ENCODE measurements around the gene IRF4.

IRF4 gene

GRCh38 chr6:428047-428603, 36.6 kb downstream of the IRF4 start (continued):
- TF ChIP-seq, protein P1, sequence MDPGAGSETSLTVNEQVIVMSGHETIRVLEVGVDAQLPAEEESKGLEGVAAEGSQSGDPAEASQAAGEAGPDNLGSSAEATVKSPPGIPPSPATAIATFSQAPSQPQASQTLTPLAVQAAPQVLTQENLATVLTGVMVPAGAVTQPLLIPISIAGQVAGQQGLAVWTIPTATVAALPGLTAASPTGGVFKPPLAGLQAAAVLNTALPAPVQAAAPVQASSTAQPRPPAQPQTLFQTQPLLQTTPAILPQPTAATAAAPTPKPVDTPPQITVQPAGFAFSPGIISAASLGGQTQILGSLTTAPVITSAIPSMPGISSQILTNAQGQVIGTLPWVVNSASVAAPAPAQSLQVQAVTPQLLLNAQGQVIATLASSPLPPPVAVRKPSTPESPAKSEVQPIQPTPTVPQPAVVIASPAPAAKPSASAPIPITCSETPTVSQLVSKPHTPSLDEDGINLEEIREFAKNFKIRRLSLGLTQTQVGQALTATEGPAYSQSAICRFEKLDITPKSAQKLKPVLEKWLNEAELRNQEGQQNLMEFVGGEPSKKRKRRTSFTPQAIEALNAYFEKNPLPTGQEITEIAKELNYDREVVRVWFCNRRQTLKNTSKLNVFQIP (CRISPR knock-in tag; IDR thresholded peaks at IDR 0.05; ENCODE audit: borderline replicate concordance, low read depth) = no peak
- TF ChIP-seq TOX (CRISPR knock-in tag; IDR thresholded peaks at IDR 0.05; ENCODE audit: borderline replicate concordance) (no peak), CSDC2 (CRISPR knock-in tag; IDR thresholded peaks at IDR 0.05) (no peak), ARNTL (CRISPR knock-in tag; IDR thresholded peaks at IDR 0.05; ENCODE audit: borderline replicate concordance, low read depth) (no peak)

DNA sequence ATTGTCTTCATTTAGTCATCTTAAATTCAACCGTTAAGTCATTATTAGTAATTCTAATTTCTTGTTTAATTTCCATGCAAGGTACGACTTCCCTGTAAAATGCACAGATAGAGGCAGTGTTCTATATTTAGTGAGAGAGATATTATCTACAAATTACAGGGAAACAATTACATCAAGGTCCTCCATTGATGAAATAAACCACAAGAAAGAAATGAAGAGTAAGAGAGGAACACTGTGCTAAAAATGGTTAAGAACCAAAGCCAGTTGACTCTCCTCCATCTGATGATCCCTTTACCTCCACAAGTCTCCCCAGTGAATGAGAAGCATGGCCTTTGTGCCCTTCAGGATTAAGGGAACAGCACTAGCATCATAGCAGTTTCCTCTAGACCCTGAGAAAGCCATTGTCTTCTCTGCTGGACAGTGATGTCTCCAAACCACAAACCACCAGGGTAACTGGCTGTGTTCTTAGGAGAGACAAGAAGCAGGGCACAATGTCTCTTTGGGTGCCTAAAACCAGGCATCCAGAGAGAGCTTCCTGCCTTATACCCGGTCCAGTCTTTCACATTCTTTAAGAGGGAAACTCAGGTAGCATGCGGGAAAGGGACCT, 38.1 kb downstream of the IRF4 start:
- ATAC-seq = no peak

DNA sequence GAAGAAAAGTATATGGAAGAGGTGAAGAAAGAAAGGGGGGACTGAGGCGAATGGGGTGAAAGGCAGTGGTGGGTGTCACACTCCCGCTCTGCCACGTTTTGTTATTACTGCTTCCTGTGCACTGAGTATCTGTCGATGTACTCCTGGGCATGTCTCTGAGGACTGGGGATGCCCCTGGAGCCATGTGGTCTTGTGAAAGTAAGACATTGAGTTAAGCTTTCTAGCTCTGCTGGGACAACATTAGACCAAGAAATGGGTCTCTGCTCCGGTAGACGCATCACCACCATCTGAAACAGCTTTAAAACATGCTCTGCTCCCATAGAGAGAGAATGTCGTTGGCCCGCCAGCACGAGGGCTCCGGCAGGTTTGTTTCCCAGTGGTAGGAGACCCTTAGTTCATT, 40.0 kb downstream of the IRF4 start:
- no peak for ATAC-seq
- TF ChIP-seq, protein P2, sequence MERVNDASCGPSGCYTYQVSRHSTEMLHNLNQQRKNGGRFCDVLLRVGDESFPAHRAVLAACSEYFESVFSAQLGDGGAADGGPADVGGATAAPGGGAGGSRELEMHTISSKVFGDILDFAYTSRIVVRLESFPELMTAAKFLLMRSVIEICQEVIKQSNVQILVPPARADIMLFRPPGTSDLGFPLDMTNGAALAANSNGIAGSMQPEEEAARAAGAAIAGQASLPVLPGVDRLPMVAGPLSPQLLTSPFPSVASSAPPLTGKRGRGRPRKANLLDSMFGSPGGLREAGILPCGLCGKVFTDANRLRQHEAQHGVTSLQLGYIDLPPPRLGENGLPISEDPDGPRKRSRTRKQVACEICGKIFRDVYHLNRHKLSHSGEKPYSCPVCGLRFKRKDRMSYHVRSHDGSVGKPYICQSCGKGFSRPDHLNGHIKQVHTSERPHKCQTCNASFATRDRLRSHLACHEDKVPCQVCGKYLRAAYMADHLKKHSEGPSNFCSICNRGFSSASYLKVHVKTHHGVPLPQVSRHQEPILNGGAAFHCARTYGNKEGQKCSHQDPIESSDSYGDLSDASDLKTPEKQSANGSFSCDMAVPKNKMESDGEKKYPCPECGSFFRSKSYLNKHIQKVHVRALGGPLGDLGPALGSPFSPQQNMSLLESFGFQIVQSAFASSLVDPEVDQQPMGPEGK (CRISPR knock-in tag; IDR thresholded peaks at IDR 0.05; ENCODE audit: borderline replicate concordance) = no peak
- TF ChIP-seq PPARA (CRISPR knock-in tag; IDR thresholded peaks at IDR 0.05; ENCODE audit: borderline replicate concordance) (no peak), BACH2 (CRISPR knock-in tag; IDR thresholded peaks at IDR 0.05; ENCODE audit: borderline replicate concordance) (no peak), ZNF565 (CRISPR knock-in tag; conservative IDR thresholded peaks at IDR 0.05; ENCODE audit: low read depth) (no peak), TCF4 (CRISPR knock-in tag; IDR thresholded peaks at IDR 0.05; ENCODE audit: borderline replicate concordance) (no peak), ZNF8 (CRISPR knock-in tag; IDR thresholded peaks at IDR 0.05) (no peak), ZFP30 (CRISPR knock-in tag; IDR thresholded peaks at IDR 0.05) (no peak), SNAI2 (CRISPR knock-in tag; IDR thresholded peaks at IDR 0.05) (no peak), OSR1 (CRISPR knock-in tag; IDR thresholded peaks at IDR 0.05) (no peak), ZNF70 (CRISPR knock-in tag; IDR thresholded peaks at IDR 0.05) (no peak), ARNTL (CRISPR knock-in tag; IDR thresholded peaks at IDR 0.05; ENCODE audit: borderline replicate concordance, low read depth) (no peak), ZFP3 (CRISPR knock-in tag; IDR thresholded peaks at IDR 0.05) (no peak), RARB (CRISPR knock-in tag; IDR thresholded peaks at IDR 0.05) (no peak), ZC3H10 (CRISPR knock-in tag; IDR thresholded peaks at IDR 0.05) (no peak), ESRRG (CRISPR knock-in tag; IDR thresholded peaks at IDR 0.05) (no peak)
- TF ChIP-seq, protein P1 (CRISPR knock-in tag; IDR thresholded peaks at IDR 0.05; ENCODE audit: borderline replicate concordance, low read depth) = no peak
- TF ChIP-seq, protein P3, sequence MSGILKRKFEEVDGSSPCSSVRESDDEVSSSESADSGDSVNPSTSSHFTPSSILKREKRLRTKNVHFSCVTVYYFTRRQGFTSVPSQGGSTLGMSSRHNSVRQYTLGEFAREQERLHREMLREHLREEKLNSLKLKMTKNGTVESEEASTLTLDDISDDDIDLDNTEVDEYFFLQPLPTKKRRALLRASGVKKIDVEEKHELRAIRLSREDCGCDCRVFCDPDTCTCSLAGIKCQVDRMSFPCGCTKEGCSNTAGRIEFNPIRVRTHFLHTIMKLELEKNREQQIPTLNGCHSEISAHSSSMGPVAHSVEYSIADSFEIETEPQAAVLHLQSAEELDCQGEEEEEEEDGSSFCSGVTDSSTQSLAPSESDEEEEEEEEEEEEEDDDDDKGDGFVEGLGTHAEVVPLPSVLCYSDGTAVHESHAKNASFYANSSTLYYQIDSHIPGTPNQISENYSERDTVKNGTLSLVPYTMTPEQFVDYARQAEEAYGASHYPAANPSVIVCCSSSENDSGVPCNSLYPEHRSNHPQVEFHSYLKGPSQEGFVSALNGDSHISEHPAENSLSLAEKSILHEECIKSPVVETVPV (CRISPR knock-in tag; IDR thresholded peaks at IDR 0.05) = no peak

More for the DNA sequence above, 38.1 kb downstream of the IRF4 start:
- TF ChIP-seq BACH2 (CRISPR knock-in tag; IDR thresholded peaks at IDR 0.05; ENCODE audit: borderline replicate concordance) = no peak
- TF ChIP-seq TOX (CRISPR knock-in tag; IDR thresholded peaks at IDR 0.05; ENCODE audit: borderline replicate concordance) = no peak
- TF ChIP-seq ZC3H10 (CRISPR knock-in tag; IDR thresholded peaks at IDR 0.05) = no peak

DNA sequence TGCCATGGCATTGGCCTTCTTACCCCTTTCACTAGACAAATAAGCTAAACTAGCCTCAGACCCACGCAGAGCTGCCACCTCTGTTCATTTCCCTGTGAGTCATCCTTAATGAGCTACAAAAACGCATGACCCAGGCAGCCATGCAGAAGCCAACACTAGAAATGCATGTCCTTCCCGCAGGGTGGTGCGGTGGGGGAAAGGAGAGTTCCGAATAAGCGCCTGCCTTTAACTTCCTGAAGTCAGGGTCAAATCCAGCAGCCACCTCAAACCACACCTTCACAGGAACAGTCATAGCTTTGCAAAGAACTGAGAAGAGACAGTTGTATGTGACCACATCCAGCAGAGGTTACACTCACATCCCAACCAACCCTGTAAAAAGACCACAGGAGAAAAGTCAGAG, 40.4 kb downstream of the IRF4 start:
- ATAC-seq = no peak
- TF ChIP-seq ISL1 (CRISPR knock-in tag; IDR thresholded peaks at IDR 0.05) = no peak
- no peak for TF ChIP-seq ARNTL (CRISPR knock-in tag; IDR thresholded peaks at IDR 0.05; ENCODE audit: borderline replicate concordance, low read depth)
- TF ChIP-seq, protein P1 (CRISPR knock-in tag; IDR thresholded peaks at IDR 0.05; ENCODE audit: borderline replicate concordance, low read depth) = no peak
- no peak for TF ChIP-seq TCF4 (CRISPR knock-in tag; IDR thresholded peaks at IDR 0.05; ENCODE audit: borderline replicate concordance)
- TF ChIP-seq GLIS3 (CRISPR knock-in tag; IDR thresholded peaks at IDR 0.05) = no peak
- TF ChIP-seq, protein P2 (CRISPR knock-in tag; IDR thresholded peaks at IDR 0.05; ENCODE audit: borderline replicate concordance) = no peak
- no peak for TF ChIP-seq SNAI2 (CRISPR knock-in tag; IDR thresholded peaks at IDR 0.05)
- TF ChIP-seq, protein P3 (CRISPR knock-in tag; IDR thresholded peaks at IDR 0.05) = no peak
- no peak for TF ChIP-seq ZNF70 (CRISPR knock-in tag; IDR thresholded peaks at IDR 0.05)
- no peak for TF ChIP-seq OSR1 (CRISPR knock-in tag; IDR thresholded peaks at IDR 0.05)
- TF ChIP-seq ZC3H10 (CRISPR knock-in tag; IDR thresholded peaks at IDR 0.05) = no peak
- TF ChIP-seq RARB (CRISPR knock-in tag; IDR thresholded peaks at IDR 0.05) = no peak
- TF ChIP-seq ZNF565 (CRISPR knock-in tag; conservative IDR thresholded peaks at IDR 0.05; ENCODE audit: low read depth) = no peak
- TF ChIP-seq ZFP3 (CRISPR knock-in tag; IDR thresholded peaks at IDR 0.05) = no peak

Measured in SK-N-SH treated with all-trans-retinoic acid at 6 μM for 48 hours (cell line).